ENCODE measurements around the gene LRRC45.

The LRRC45 gene

DNA sequence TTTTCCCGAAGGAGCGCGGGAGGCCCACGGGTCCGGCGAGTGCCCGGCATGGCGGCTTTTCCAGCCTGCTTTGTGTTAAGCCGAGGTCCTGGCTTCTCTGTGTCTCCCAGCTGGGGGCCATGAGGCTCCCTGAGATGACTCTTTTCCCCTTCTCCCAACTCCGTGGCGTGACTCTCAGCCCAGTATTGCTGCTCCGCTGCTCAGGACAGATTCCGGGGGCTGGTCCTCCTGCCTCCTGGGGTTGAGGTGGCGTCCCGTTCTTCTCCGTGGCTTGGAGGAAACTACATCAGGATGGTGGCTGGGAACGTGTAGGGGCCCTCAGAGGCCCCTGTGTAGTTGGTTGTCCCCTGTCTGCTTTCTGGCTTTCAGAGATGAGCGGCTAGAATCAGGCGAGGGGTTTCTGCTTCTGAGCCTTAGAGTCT lies 29.5 kb downstream of the LRRC45 start:
- no peak for DNase-seq (ENCODE audit: low read depth in 1 of 2, low spot score in 1 of 2)
- in situ Hi-C loops (cut with HindIII; ENCODE audit: low pct_unique_long_range_greater_than_20kb, low sequenced_read_pairs): no loop called here

DNA sequence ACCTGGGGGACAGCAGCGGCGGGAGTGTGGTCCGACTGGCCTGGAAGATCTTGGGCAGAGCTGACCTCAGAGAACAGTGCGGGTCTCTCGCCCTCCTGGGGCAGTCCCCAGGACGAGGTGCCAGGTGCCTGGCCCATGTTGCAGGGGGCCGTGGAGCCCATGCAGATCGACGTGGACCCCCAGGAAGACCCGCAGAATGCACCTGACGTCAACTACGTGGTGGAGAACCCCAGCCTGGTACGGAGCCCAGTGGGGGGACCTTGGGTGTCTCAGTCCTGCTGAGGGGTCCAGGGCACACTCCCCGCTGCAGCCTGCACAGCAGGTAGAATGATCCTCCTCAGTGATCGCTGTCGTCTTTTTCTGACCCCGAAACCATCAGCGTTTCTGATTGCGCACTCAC lies 30.0 kb downstream of the LRRC45 start:
- no peak for DNase-seq (ENCODE audit: low read depth in 1 of 2, low spot score in 1 of 2)
- in situ Hi-C loops (cut with HindIII; ENCODE audit: low pct_unique_long_range_greater_than_20kb, low sequenced_read_pairs): no loop called here
- TF ChIP-seq JUND (IDR thresholded peaks at IDR 0.05; ENCODE audit: low read depth): no peak

More for the DNA sequence above, 29.5 kb downstream of the LRRC45 start:
- TF ChIP-seq JUND (IDR thresholded peaks at IDR 0.05; ENCODE audit: low read depth): no peak

DNA sequence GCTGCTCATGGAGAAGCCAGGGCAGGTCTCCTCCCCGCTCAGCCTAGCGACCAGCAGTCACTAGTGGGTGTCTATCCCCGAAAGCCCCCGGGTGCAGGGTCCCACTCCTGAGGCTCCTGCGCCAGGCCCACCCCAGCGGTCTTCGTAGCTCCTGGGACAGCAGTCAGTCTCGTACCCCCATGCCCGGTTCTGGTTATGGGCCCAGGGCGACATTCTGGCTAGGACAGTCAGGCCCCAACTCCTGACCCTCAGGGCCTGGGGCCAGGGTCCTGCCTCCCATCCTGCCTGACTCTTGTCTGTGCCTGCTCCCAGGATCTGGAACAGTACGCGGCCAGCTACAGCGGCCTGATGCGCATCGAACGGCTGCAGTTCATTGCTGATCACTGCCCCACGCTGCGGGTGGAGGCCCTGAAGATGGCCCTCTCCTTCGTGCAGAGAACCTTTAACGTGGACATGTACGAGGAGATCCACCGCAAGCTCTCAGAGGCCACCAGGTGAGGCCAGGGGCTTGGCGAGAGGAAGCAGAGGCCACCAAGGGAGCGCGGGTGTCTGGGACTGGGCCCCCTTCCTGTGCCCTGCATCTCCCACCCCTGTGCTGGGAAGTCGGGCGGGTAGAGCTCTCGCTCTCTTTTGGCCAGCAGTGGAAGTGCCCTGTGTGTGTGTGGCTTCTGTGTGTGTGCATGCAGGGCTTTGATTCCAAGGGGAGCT lies 30.6 kb downstream of the LRRC45 start:
- in situ Hi-C loops (cut with HindIII; ENCODE audit: low pct_unique_long_range_greater_than_20kb, low sequenced_read_pairs): no loop called here
- DNase-seq (ENCODE audit: low read depth in 1 of 2, low spot score in 1 of 2): no peak

DNA sequence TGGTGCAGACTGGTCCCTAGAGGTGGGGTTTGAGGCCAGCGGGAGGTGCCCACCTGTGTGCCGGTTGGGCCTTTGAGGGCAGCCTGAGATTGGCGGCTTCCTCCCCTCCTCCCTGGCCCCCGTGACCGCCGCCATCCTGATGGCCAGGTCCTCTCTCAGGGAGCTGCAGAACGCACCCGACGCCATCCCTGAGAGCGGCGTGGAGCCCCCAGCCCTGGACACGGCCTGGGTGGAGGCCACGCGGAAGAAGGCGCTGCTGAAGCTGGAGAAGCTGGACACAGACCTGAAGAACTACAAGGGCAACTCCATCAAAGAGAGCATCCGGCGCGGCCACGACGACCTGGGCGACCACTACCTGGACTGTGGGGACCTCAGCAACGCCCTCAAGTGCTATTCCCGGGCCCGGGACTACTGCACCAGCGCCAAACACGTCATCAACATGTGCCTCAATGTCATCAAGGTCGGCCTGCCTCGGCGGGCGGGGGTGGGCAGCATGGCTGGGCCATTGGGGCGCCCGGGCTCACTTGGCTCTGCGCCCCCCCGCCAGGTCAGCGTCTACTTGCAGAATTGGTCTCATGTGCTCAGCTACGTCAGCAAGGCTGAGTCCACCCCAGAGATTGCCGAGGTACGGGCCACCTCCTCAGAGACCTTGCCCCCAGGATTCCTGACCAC lies 31.4 kb downstream of the LRRC45 start:
- in situ Hi-C loops (cut with HindIII; ENCODE audit: low pct_unique_long_range_greater_than_20kb, low sequenced_read_pairs): no loop called here
- no peak for TF ChIP-seq JUND (IDR thresholded peaks at IDR 0.05; ENCODE audit: low read depth)
- no peak for DNase-seq (ENCODE audit: low read depth in 1 of 2, low spot score in 1 of 2)

More for the DNA sequence above, 30.6 kb downstream of the LRRC45 start:
- no peak for TF ChIP-seq JUND (IDR thresholded peaks at IDR 0.05; ENCODE audit: low read depth)

DNA sequence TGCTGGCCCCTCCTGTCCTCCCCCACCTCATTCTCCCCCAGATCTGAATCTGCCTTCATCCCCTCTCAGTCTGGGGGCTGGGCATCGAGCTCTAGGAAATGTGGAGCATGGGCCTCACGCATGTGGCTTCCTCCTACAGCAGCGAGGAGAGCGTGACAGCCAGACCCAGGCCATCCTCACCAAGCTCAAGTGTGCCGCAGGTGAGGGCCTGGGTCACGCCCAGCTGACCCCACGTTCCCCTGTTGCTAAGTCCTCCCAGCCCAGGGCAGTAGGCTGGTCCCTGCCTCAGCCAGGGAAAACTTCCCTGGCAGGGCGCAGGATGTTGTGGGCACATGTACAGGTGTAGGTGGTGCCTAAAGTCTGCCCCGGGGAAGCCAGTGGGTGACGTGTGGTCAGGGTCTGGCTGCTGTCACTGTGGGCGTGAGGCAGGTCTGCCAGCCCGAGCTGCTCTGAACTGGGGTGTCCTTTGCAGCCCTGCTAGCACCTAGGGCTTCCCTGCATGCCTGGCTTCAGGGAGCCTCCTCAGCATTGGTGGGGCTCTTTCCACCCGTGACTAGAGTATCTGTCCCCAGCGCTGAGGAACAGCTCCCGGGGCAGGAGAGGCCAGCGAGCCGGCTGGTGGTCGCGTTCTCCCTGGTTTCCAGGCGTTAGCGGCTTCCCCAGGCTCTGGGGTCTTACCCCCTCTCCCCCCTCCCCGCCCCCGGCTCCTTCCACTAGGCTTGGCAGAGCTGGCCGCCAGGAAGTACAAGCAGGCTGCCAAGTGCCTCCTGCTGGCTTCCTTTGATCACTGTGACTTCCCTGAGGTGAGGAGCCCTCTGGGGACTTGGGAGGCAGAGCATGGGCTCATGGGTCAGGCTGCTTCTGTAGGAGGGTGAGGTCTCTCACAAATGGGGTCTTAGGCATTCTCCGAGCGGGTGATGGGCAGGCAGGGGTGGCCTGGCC lies 32.2 kb downstream of the LRRC45 start:
- in situ Hi-C loops (cut with HindIII; ENCODE audit: low pct_unique_long_range_greater_than_20kb, low sequenced_read_pairs): no loop called here
- no peak for TF ChIP-seq JUND (IDR thresholded peaks at IDR 0.05; ENCODE audit: low read depth)
- DNase-seq (ENCODE audit: low read depth in 1 of 2, low spot score in 1 of 2): no peak

DNA sequence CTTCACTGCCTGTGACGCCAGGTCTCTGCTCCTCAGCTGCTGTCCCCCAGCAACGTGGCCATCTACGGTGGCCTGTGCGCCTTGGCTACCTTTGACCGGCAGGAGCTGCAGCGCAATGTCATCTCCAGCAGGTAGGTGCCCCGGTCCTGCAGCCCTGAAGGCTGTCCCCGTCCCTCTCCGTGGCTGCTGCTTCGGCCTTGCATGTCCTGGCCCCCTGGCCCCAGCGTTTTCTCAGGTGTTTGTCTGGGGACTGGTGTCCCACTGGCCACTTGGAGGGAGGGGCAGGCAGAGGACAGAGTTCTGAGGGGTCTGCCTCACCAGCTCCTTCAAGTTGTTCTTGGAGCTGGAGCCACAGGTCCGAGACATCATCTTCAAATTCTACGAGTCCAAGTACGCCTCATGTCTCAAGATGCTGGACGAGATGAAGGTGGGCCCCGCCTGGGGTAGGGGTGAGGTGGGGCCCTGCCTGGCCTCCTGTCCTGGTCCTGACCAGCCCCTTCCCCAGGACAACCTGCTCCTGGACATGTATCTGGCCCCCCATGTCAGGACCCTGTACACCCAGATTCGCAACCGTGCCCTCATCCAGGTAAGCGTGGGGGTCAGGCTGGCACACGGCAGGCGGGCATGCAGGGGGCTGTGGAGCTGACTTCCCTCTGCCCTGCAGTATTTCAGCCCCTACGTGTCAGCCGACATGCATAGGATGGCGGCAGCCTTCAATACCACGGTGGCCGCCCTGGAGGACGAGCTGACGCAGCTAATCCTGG lies 33.0 kb downstream of the LRRC45 start:
- DNase-seq (ENCODE audit: low read depth in 1 of 2, low spot score in 1 of 2): no peak
- in situ Hi-C loops (cut with HindIII; ENCODE audit: low pct_unique_long_range_greater_than_20kb, low sequenced_read_pairs): no loop called here
- TF ChIP-seq JUND (IDR thresholded peaks at IDR 0.05; ENCODE audit: low read depth): no peak

DNA sequence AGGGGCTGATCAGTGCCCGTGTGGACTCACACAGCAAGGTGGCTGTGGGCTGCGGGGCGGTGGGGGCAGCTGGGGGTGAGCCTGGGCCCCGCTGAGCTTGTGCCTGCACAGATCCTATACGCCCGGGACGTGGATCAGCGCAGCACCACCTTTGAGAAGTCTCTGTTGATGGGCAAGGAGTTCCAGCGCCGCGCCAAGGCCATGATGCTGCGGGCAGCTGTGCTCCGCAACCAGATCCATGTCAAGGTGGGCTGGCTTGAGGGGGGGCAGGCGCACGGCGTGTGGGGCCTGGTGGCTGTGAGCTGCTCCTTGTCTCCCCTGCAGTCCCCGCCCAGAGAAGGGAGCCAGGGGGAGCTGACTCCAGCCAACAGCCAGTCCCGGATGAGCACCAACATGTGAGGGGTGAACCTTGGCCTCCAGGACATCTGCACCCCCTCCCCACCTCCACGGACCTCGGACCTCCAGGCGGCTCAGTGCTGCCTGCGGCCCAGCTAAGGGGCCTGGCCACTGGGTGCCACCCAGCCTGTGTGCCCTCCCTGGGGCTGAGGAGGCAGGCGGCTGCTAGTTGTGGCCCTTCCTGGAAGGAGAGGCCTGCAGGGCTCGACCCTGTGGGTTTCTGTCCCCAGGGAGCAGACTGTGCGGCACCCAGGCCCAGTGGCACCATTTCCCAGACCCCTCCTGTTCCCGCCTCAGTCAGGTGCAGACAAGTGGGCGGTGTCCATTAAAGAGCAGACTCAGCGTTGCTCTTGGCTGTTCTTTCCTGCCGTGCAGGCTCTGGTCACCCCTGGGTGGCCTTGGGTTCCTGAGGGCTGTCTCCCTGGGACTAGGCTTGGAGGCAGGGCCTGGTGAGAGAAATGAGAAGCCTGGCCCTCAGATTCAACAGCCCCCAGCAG lies 33.9 kb downstream of the LRRC45 start:
- TF ChIP-seq JUND (IDR thresholded peaks at IDR 0.05; ENCODE audit: low read depth): no peak
- no peak for DNase-seq (ENCODE audit: low read depth in 1 of 2, low spot score in 1 of 2)
- in situ Hi-C loops (cut with HindIII; ENCODE audit: low pct_unique_long_range_greater_than_20kb, low sequenced_read_pairs): no loop called here

DNA sequence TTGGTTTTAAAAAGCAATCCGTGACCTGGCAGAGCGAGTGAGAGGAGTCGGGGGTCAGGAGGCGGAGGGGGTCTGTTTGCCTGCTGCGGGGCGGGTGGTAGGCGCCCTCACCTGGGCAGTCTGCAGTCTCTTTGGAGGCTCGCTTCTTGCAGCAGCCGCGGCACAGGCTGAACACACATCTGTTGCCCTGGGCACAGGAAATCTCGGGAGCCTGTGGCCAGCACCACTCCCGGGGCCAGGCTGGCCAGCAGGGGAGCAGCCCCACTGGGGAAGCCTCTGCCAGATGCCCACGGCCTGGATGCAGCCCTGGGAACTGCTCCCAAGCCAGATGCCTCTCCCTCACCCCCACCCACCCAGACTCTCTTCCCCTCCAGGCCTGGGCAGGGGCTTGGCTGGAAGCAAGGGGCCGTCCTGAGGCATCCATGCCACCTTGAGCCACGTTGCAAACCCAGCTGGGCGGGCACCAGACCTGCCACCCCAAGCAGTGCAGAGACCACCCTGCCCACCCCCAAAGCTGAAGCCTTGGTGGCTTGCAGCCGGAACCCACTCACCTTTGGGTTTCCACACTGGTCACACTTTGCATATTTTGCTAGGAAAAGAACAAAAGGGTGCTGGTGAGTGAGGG lies 35.2 kb downstream of the LRRC45 start:
- in situ Hi-C loops (cut with HindIII; ENCODE audit: low pct_unique_long_range_greater_than_20kb, low sequenced_read_pairs): no loop called here
- TF ChIP-seq JUND (IDR thresholded peaks at IDR 0.05; ENCODE audit: low read depth): no peak
- no peak for DNase-seq (ENCODE audit: low read depth in 1 of 2, low spot score in 1 of 2)

DNA sequence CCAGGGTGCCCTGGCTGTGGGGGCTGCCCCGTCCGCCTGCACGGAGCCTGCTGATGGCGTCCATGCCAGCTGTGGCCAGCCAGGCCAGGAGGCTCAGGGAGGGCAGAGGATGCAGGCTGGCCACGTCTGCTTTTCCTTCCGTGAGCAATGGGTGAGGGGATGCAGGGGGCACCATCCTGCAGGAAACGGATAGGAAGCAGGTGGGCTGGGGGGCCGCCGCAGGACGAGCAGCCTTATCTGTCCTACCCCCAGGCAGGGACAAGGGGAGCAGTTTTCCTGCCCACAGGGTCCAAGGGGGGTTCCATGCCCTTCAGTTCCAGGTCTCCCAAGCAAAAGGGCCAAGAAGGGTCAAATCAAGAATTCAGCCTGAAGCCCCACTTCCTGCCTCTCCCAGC lies 35.7 kb downstream of the LRRC45 start:
- TF ChIP-seq JUND (IDR thresholded peaks at IDR 0.05; ENCODE audit: low read depth): no peak
- DNase-seq (ENCODE audit: low read depth in 1 of 2, low spot score in 1 of 2): no peak
- in situ Hi-C loops (cut with HindIII; ENCODE audit: low pct_unique_long_range_greater_than_20kb, low sequenced_read_pairs): no loop called here

DNA sequence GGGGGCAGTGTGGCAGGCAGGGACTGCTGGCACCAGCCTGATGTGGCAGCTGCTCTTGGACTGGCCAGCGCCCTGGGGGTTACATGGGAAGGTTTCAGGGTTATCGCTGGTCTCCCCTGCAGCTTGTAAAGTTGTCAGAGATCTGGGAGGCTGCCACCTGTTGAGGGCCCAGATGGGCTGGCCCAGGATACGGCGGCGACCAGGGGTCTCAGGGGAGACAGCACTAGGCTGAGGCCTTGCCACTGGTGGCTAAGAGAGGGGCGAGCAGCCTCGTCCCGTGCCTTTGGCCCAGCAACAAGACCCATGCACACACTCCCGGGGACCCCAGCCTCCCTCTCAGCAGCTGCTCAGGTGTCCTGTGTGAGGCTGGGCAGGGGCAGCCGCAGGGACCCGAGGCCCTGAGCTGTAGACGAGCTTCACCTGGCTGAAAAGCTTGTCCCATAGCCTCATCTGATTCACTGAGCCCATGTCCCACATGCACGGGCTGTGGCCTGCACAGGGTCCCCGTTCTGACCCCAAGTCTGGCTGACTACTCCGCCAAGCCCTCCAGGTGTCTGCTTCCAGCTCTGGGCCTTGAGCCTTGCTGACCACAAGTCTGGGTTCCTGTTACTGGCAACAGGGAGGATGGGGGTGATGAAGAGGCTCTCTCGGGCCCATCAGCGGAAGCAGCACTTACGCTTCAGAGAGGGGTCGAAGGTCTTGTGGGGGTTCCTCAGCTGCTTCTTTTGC lies 36.3 kb downstream of the LRRC45 start:
- no peak for TF ChIP-seq JUND (IDR thresholded peaks at IDR 0.05; ENCODE audit: low read depth)
- in situ Hi-C loops (cut with HindIII; ENCODE audit: low pct_unique_long_range_greater_than_20kb, low sequenced_read_pairs): no loop called here
- no peak for DNase-seq (ENCODE audit: low read depth in 1 of 2, low spot score in 1 of 2)

Measured in T47D (cell line).